ENCODE data around the gene XYLT2.
A peak's percentile ranks its signal among the peaks of the same experiment; 100 is the strongest.

Gene XYLT2

DNA sequence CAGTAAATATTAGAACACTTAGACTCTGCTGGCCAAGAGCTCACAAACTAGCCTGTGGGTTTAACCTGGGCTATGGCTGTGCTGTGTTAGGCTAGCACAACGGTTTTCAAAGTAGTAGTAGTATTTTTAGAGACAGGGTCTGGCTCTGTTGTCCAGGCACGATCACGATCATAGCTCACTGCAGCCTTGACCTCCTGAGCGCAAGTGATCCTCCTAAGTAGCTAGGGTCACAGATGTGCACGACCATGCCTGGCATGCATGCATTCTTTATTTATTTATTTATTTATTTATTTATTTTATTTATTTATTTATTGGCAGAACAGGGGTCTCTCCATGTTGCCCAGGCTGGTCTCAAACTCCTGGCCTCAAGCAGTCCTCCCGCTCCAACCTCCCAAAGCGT is 16.7 kb downstream of the XYLT2 start:
- H3K36me3 Mint-ChIP-seq = peaks cover 17% of the 10 kb centered on the region
- no peaks in the 10 kb centered on the region for H3K9me3 Mint-ChIP-seq
- peaks cover 10% of the 10 kb centered on the region for H3K4me1 Mint-ChIP-seq
- no peak overlapping the region for H3K27ac Mint-ChIP-seq
- no peak for ATAC-seq
- no peaks in the 10 kb centered on the region for H3K27me3 Mint-ChIP-seq
- H3K4me3 Mint-ChIP-seq = no peak overlapping the region

DNA sequence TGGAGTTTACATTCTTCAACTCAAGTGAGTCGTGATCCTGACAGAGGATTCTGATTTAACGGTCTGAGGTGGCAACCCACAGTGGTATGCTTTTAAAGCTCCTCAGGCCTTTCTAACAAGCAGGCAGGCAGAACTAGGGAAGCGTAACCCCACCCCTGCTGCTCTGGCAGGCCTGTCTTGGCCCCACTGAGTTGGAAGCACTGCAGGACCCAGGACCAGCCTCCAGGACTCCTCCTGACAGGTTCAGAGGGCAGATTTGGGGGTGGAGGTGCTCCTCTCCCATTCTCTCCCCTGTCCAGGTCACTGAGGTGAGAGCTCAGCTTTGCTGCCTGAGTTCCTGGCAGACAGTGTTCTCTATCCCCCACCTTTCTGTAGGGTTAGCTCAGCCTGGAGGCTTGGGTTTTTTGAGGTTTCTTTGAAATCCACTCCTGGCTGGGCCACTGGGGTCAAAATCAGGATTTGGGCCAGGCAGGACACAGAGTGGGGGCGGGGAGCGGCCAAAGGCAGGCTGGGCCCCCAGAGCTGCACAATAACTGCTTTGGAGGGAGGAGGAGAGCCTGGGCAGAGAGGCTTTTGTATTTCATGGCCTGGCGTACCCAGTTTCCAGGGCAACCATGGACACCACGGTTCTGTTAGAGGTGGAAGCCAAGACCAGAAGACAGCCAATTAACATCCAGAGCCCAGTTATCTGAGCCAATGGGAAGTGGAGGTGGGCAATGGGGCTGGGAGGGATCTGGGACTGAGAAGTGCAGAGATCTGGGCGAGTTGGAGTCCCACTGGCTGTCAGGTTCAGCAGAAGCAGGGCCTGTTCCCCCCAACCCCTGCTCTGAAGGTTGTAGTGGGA is 17.5 kb downstream of the XYLT2 start:
- Mint-ChIP-seq H3K4me1 (peaks cover 10% of the 10 kb centered on the region), H3K36me3 (peaks cover 24% of the 10 kb centered on the region), H3K27me3 (no peaks in the 10 kb centered on the region), H3K9me3 (no peaks in the 10 kb centered on the region), H3K27ac (no peak overlapping the region), H3K4me3 (no peak overlapping the region)
- no peak for ATAC-seq

- Mint-ChIP-seq H3K27ac (no peak overlapping the region), H3K4me1 (peaks cover 10% of the 10 kb centered on the region), H3K9me3 (no peaks in the 10 kb centered on the region), H3K27me3 (no peaks in the 10 kb centered on the region), H3K4me3 (no peak overlapping the region), H3K36me3 (peaks cover 24% of the 10 kb centered on the region)
- ATAC-seq = no peak
Measured at GRCh38 chr17:50364061-50364458, 18.1 kb downstream of the XYLT2 start.

- Mint-ChIP-seq H3K4me3 (no peak overlapping the region), H3K4me1 (peaks cover 10% of the 10 kb centered on the region), H3K36me3 (peaks cover 24% of the 10 kb centered on the region), H3K27me3 (no peaks in the 10 kb centered on the region), H3K9me3 (no peaks in the 10 kb centered on the region), H3K27ac (no peak overlapping the region)
- ATAC-seq = no peak
Measured at GRCh38 chr17:50364715-50365114, 18.8 kb downstream of the XYLT2 start.

GRCh38 chr17:50365165-50365564 is 19.2 kb downstream of the XYLT2 start:
- H3K27ac Mint-ChIP-seq = no peak overlapping the region
- H3K36me3 Mint-ChIP-seq = peaks cover 24% of the 10 kb centered on the region
- H3K27me3 Mint-ChIP-seq = no peaks in the 10 kb centered on the region
- ATAC-seq = no peak
- H3K9me3 Mint-ChIP-seq = no peaks in the 10 kb centered on the region
- H3K4me1 Mint-ChIP-seq = peaks cover 10% of the 10 kb centered on the region
- H3K4me3 Mint-ChIP-seq = no peak overlapping the region

DNA sequence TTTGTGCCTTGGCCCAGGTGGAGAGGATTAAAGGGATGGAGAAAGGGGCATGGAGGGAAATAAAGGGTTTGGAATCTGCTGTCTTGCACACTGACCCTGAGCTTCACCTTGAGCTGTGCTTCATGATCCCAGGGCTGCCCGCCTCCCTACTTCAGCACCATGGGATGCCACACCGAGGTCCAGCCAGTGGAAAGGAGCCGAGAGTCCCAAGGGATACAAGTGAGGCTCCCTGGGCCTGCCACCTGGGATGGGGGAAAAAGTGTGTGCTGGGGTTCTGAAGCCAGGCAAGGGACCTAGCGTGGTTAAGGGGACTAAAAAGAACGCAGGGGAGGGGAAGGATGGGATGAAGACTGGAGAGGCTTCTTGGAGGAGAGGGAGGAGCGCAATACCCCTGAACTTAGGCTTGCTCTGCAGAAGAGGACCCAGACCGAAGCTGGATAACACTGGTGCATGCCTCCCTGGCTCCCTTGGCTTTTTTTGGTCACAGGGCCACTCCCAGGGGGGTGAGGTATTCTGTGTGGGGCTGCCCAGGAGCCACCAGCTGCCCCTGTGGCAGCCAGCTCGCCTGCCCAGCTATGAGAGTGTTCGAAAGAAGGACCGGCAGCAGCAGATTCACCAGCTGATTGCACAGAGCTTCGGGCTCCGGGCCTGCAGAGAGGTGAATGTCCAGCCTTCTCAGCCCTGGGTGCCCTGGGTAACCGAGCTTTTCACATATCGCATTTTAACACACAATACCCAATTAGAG is 19.9 kb downstream of the XYLT2 start:
- peaks cover 24% of the 10 kb centered on the region for H3K36me3 Mint-ChIP-seq
- no peak overlapping the region for H3K27ac Mint-ChIP-seq
- H3K27me3 Mint-ChIP-seq = no peaks in the 10 kb centered on the region
- ATAC-seq = no peak
- no peaks in the 10 kb centered on the region for H3K9me3 Mint-ChIP-seq
- H3K4me3 Mint-ChIP-seq = no peak overlapping the region
- peaks cover 10% of the 10 kb centered on the region for H3K4me1 Mint-ChIP-seq

DNA sequence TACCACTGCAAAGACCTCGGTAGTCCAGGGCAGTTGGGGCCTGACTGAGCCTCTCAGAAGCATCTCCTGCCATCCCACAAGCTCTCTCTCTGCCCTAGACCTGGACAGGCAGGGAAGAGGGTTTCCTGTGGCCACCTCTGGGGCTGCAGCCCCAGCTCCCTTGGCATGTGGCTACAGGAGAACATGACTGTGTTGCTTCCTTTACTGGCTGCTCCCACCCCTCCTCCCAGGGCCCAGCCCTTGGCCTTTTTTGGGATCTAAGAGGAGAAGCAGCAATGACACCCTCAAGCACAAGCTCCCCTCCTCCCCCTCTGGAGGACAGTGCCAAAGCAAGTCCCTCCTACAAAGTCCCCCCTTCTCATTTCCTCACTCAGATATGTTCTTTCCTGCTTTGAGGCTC is 21.5 kb downstream of the XYLT2 start:
- no peaks in the 10 kb centered on the region for H3K9me3 Mint-ChIP-seq
- no peak for ATAC-seq
- no peaks in the 10 kb centered on the region for H3K27me3 Mint-ChIP-seq
- peaks cover 15% of the 10 kb centered on the region for H3K4me1 Mint-ChIP-seq
- peaks cover 32% of the 10 kb centered on the region for H3K36me3 Mint-ChIP-seq
- no peak overlapping the region for H3K4me3 Mint-ChIP-seq
- no peak overlapping the region for H3K27ac Mint-ChIP-seq

DNA sequence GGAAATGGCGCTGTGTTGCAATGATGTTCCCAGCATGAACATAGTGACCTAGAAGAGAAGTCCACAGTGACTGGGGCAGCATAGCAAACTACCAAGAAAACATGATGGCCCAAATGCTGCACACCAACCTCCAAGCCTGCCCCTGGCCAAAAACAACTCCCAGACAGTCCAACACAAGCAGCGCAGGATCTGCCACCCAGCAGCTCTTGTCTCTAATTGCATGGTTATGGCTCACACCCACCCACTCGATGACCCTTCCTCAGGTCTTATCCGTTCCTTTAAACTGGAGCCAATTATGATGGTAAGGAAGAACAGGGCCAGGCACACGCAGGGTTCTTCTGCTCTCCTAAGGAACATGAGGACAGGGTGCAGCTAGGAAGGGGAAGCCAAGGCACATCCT is 24.1 kb downstream of the XYLT2 start:
- ATAC-seq = no peak
- no peaks in the 10 kb centered on the region for H3K9me3 Mint-ChIP-seq
- no peak overlapping the region for H3K27ac Mint-ChIP-seq
- H3K4me3 Mint-ChIP-seq = no peak overlapping the region
- peaks cover 26% of the 10 kb centered on the region for H3K36me3 Mint-ChIP-seq
- H3K4me1 Mint-ChIP-seq = peaks cover 18% of the 10 kb centered on the region
- H3K27me3 Mint-ChIP-seq = no peaks in the 10 kb centered on the region

DNA sequence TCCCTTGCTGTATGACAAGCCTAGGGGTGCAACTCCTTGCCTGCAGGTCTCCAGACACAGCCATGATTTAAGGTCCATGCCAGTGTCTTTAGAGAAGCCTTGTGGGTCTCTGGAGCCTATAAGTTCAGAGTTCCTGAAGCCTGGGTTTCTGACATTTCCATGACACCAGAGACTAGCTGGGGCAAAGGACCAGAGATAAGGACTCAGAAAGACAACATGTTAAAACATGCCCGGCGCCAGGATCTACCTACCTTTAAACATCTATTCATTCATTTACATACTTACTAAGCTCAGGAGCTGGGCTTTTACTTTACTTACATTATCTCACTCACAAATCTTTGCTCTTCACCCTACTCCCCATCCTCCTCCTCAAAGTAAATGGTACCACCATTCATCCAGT is 25.6 kb downstream of the XYLT2 start:
- H3K9me3 Mint-ChIP-seq = no peaks in the 10 kb centered on the region
- ATAC-seq = no peak
- H3K27me3 Mint-ChIP-seq = no peaks in the 10 kb centered on the region
- H3K27ac Mint-ChIP-seq = peak overlapping the region; percentile 96
- peaks cover 18% of the 10 kb centered on the region for H3K4me1 Mint-ChIP-seq
- H3K4me3 Mint-ChIP-seq = peak overlapping the region; percentile 93
- peaks cover 19% of the 10 kb centered on the region for H3K36me3 Mint-ChIP-seq

- Mint-ChIP-seq H3K4me1 (peaks cover 18% of the 10 kb centered on the region), H3K4me3 (peak overlapping the region; percentile 93), H3K27ac (peak overlapping the region; percentile 96), H3K36me3 (peaks cover 19% of the 10 kb centered on the region), H3K9me3 (no peaks in the 10 kb centered on the region), H3K27me3 (no peaks in the 10 kb centered on the region)
- ATAC-seq = no peak
Measured at GRCh38 chr17:50372222-50372757, 26.4 kb downstream of the XYLT2 start.

DNA sequence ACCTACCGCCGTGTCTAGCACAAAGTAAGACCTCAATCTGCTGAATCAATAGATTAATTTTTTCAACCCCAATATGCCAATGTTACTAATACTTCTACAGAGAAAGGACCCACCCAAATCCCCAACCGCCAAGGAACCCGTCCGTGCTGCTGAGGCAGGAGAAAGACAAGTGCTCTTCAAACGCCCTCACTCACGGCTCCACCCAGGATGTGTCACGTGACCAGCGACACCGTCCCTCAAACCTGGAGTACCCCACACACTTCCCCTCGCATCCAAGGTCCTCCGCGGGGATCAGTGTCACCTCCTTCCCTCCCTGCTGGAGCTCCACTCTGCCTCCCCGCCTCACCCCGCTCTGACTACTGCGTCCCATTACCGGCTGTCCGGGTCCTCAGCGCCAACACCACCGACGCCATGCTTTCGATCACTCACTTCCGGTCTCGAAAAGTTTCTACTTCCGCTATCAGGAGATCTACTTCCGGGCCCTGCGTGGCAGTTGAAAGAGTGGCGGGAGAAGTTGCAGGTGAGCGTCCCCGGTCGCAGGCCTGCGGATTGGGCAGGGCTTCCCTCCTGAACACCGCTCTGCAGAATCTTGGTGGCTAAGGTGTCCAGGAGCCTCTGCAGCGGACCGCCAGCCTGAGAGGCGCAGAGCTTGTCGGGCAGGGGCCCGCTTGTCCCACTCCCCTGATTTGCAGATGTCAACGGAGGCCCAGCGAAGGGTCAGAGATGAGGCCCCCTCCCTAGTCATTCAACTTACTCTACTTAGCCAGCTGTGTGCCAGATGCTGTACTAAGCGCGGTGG is 27.0 kb downstream of the XYLT2 start, which contains the start of the genes EME1 and MRPL27:
Gene EME1 (plus strand): TSS at position 472 of the 799 bp plus-strand sequence. CDS start 1,980 bp downstream, outside the sequence.
Gene MRPL27 (minus strand): TSS at position 427 of the 799 bp plus-strand sequence. CDS start 14 bp downstream, at position 413.
- Mint-ChIP-seq H3K36me3 (peaks cover 12% of the 10 kb centered on the region), H3K27ac (peak within 1 kb of the TSS; percentile 96), H3K27me3 (no peaks in the 10 kb centered on the region), H3K4me3 (peak within 1 kb of the TSS; percentile 93), H3K9me3 (no peaks in the 10 kb centered on the region), H3K4me1 (peaks cover 18% of the 10 kb centered on the region)
- peak; percentile 98 for ATAC-seq

DNA sequence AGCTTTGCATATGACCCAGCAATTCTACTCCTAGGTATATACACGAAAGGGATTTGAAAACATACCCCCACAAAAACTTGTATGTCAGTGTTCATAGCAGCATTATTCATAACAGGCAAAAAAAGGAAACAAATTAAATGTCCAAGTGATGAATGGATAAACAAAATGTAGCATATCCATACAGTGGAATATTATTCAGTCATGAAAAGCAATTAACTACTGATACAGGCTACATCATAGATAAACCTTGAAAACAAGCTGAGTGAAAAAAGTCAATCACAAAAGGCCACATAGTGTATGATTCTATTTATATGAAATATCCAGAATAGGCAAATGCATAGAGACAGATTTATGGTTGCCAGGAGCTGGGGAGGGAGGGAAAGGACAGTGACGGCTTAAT is 27.8 kb downstream of the XYLT2 start:
- Mint-ChIP-seq H3K9me3 (no peaks in the 10 kb centered on the region), H3K36me3 (peaks cover 8% of the 10 kb centered on the region), H3K4me1 (peaks cover 18% of the 10 kb centered on the region), H3K27me3 (no peaks in the 10 kb centered on the region), H3K4me3 (peak overlapping the region; percentile 93), H3K27ac (peak overlapping the region; percentile 96)
- no peak for ATAC-seq

GRCh38 chr17:50375858-50376538 is 30.1 kb downstream of the XYLT2 start:
- ATAC-seq = no peak

GRCh38 chr17:50379351-50380132 is 33.6 kb downstream of the XYLT2 start:
- Mint-ChIP-seq H3K36me3 (peaks cover 25% of the 10 kb centered on the region), H3K4me3 (no peak overlapping the region), H3K9me3 (no peaks in the 10 kb centered on the region), H3K27ac (no peak overlapping the region), H3K4me1 (no peaks in the 10 kb centered on the region), H3K27me3 (no peaks in the 10 kb centered on the region)
- ATAC-seq = no peak

More at GRCh38 chr17:50375858-50376538, 30.1 kb downstream of the XYLT2 start:
- H3K27me3 Mint-ChIP-seq = no peaks in the 10 kb centered on the region
- no peaks in the 10 kb centered on the region for H3K9me3 Mint-ChIP-seq
- no peak overlapping the region for H3K27ac Mint-ChIP-seq
- H3K36me3 Mint-ChIP-seq = peaks cover 11% of the 10 kb centered on the region
- peaks cover 18% of the 10 kb centered on the region for H3K4me1 Mint-ChIP-seq
- H3K4me3 Mint-ChIP-seq = no peak overlapping the region

Measured in stimulated activated memory B cell treated with anti-CD40 and anti-IgM and Interleukin-4, amounts not matched to agents 10 μg/mL and 1 μg/mL and 100 μg/mL, for 72 hours (primary cell).